ENCODE results near the gene FGA. TPM values are rescaled to one million over a fixed set of nuclear protein-coding genes. Genes with fewer than 3 reads are reported as not detected.

FGA gene
- total and polyA plus RNA-seq, 2 of the 8 experiments (the other 6 are each of a cell fraction or from before 2014, with no cell fraction given), result not detected

DNA sequence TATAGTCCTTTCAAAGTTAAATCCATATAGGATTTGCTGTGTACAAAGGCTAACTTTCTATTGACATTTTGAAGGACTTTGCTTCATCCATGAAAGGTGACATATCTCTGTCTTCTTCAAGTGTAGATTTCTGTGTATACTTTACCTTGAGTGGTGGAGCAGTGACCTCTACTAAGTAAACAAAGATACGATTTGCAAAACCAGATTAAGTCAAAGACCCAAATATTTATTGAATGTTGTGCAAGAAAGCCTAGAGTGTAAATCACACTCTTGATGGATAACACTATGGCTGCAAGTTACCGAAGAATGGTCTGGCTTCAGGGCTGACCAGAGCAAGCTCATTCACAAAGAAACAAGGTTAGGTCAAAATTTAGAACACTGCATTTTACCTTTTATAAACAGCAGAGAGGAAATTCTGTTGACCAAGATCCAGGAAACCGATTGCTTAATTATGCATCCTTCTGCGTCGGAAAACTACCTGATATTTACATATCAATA lies 27.3 kb upstream of the FGA start:
- Histone ChIP-seq H3K79me1 (ENCODE audit: low read depth, low read length) (no peaks in the 10 kb centered on the region), H2BK5ac (ENCODE audit: low read depth, low read length) (no peak overlapping the region), H4K8ac (ENCODE audit: extremely low read depth, insufficient read depth, low read length) (no peak overlapping the region), H3K27me3 (replicated peaks in 1 of 4; ENCODE audit: control insufficient read depth in 3 of 4, extremely low read depth in 1 of 4, insufficient read depth in 3 of 4, low read length in 3 of 4) (peaks cover 0 to 1% (median 0%) of the 10 kb centered on the region in 4 experiments; a peak in 1 of 7 replicates), H2AK5ac (ENCODE audit: low read depth, low read length) (no peak overlapping the region), H3K4me2 (ENCODE audit: insufficient read depth in 1 of 2, low read depth in 2 of 2, low read length in 2 of 2) (no peak overlapping the region), H2AFZ (ENCODE audit: low read length) (no peak overlapping the region), H4K91ac (replicated peaks; ENCODE audit: insufficient read length, low read length) (no peak overlapping the region), H3K18ac (ENCODE audit: extremely low read depth, low read length) (no peak overlapping the region), H3K27ac (ENCODE audit: low read depth, low read length) (no peak overlapping the region), H3K23me2 (ENCODE audit: low read depth, low read length) (no peaks in the 10 kb centered on the region; the same call in 1 of the 2 replicates), H3K9ac (replicated peaks in 1 of 4; ENCODE audit: extremely low read depth in 1 of 4, low read depth in 3 of 4, low read length in 3 of 4) (no peak overlapping the region), H4K5ac (ENCODE audit: insufficient read length, low read depth, low read length) (no peak overlapping the region), H3K23ac (ENCODE audit: insufficient read length) (no peak overlapping the region), H3K4ac (replicated peaks; ENCODE audit: insufficient read length, low read depth, low read length) (no peak overlapping the region), H4K20me1 (replicated peaks in 1 of 2; ENCODE audit: control insufficient read depth in 1 of 2, insufficient read depth in 2 of 2, low read length in 2 of 2) (no peaks in the 10 kb centered on the region), H2BK15ac (ENCODE audit: low read length) (no peak overlapping the region), H2BK12ac (ENCODE audit: low read depth, low read length) (no peak overlapping the region), H2BK20ac (ENCODE audit: low read length) (no peak overlapping the region), H3K4me1 (replicated peaks in 1 of 4; ENCODE audit: control insufficient read depth in 3 of 4, insufficient read depth in 4 of 4, low read length in 3 of 4) (no peaks in the 10 kb centered on the region), H3K36me3 (ENCODE audit: control insufficient read depth in 2 of 4, insufficient read depth in 4 of 4, low read length in 3 of 4) (no peaks in the 10 kb centered on the region), H3K4me3 (ENCODE audit: extremely low read depth in 1 of 4, insufficient read depth in 2 of 4, low read depth in 3 of 4, low read length in 4 of 4) (no peak overlapping the region), H3K14ac (ENCODE audit: insufficient read length) (no peak overlapping the region), H3K9me3 (ENCODE audit: insufficient read depth in 2 of 2, low read depth in 1 of 2, low read length in 1 of 2) (no peaks in the 10 kb centered on the region), H3K56ac (replicated peaks; ENCODE audit: insufficient read length, low read depth, low read length) (no peak overlapping the region), H2BK120ac (replicated peaks; ENCODE audit: low read depth, low read length) (no peak overlapping the region), H3K79me2 (ENCODE audit: control insufficient read depth in 1 of 2, insufficient read depth in 2 of 2, low read length in 2 of 2) (no peaks in the 10 kb centered on the region)
- WGBS, 2 experiments (ENCODE audit: extremely low coverage in 1 of 2, insufficient coverage in 1 of 2, insufficient read length in 1 of 2, insufficient replicate concordance in 2 of 2, low coverage in 1 of 2, low lambda C conversion rate in 2 of 2, missing lambda C conversion rate in 1 of 2), result 82% methylated on average over 5 of the region's 5 CpGs; no CpG with 5 or more reads in 1 of the 2 experiments
- DNase-seq (ENCODE audit: low read depth in 1 of 2, low spot score in 2 of 2) (no peak), FAIRE-seq (no peak)
- ChIA-PET CTCF (ENCODE audit: partially characterized antibody) (interaction anchor here (0.5 to 10.6 kb wide), 16 partner anchors 8 to 182 kb away, joined by 3 to 283 read pairs (median 8); partner anchors contain the start of genes FGB and PLRG1), POLR2A (ENCODE audit: partially characterized antibody) (no interaction called here)
- no peak for TF ChIP-seq CBX5 (IDR thresholded peaks at IDR 0.05; ENCODE audit: low read depth, low read length)
- TF ChIP-seq, protein P1, sequence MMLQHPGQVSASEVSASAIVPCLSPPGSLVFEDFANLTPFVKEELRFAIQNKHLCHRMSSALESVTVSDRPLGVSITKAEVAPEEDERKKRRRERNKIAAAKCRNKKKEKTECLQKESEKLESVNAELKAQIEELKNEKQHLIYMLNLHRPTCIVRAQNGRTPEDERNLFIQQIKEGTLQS (IDR thresholded peaks at IDR 0.05; ENCODE audit: insufficient read depth, low read depth, low read length), result no peak
- no peak for TF ChIP-seq EP300 (IDR thresholded peaks at IDR 0.05; ENCODE audit: borderline replicate concordance in 1 of 2, low read depth in 2 of 2, low read length in 2 of 2)
- no peak for TF ChIP-seq HDAC6 (IDR thresholded peaks at IDR 0.05; ENCODE audit: low read depth, low read length)
- no peak for TF ChIP-seq RAD21 (IDR thresholded peaks at IDR 0.05 in 1 of 2, conservative IDR thresholded peaks at IDR 0.05 in 1 of 2; ENCODE audit: low read depth in 2 of 2, low read length in 2 of 2)
- TF ChIP-seq ASH2L (IDR thresholded peaks at IDR 0.05; ENCODE audit: low read length), result no peak
- no peak for TF ChIP-seq POLR2AphosphoS5 (IDR thresholded peaks at IDR 0.05; ENCODE audit: low read depth, low read length)
- no peak for TF ChIP-seq RFX5 (IDR thresholded peaks at IDR 0.05; ENCODE audit: borderline replicate concordance, low read depth, low read length)
- no peak for TF ChIP-seq ZNF274 (IDR thresholded peaks at IDR 0.05; ENCODE audit: borderline replicate concordance, extremely low read depth, low read length)
- TF ChIP-seq YY1 (IDR thresholded peaks at IDR 0.05; ENCODE audit: low read depth, low read length), result no peak
- no peak for TF ChIP-seq PHF8 (conservative IDR thresholded peaks at IDR 0.05; ENCODE audit: low read depth, low read length)
- no peak for TF ChIP-seq KDM4A (IDR thresholded peaks at IDR 0.05; ENCODE audit: low read depth, low read length, severe bottlenecking)
- no peak for TF ChIP-seq TAF7 (optimal IDR thresholded peaks at IDR 0.05; ENCODE audit: borderline replicate concordance, low read depth, low read length)

Measured in H1 (cell line).